Lung microvascular endothelial cell (primary cell): Measurements from ENCODE around the gene PTPRD. TPM values are rescaled to one million over a fixed set of nuclear protein-coding genes. Genes with fewer than 3 reads are reported as not detected.
"Not testable (repeated sequence)": the region's sequence is repeated elsewhere in the genome, so short reads cannot be mapped to it uniquely, and the experiment has no call there.

Experiments
- DNase-seq, 2 donors: peaks; one replicate each; pipeline versions ENCODE4 v3.0.0 to v3.0.0-alpha.2; 2010; ENCODE audit warnings: low read depth in 2 of 2
- total RNA-seq: library from RNA; depleted of rRNA; stranded (reverse); fragments of >200 nt; gene quantifications from 2 replicates; pipeline ENCODE4 v1.2.1, GENCODE V29; 2014

Gene PTPRD
- total RNA-seq, 1 donor from 2014 or later = 1.2 TPM

- DNase-seq = no peak
Measured at GRCh38 chr9:9973062-9973461, 639.7 kb downstream of the PTPRD start.

DNA sequence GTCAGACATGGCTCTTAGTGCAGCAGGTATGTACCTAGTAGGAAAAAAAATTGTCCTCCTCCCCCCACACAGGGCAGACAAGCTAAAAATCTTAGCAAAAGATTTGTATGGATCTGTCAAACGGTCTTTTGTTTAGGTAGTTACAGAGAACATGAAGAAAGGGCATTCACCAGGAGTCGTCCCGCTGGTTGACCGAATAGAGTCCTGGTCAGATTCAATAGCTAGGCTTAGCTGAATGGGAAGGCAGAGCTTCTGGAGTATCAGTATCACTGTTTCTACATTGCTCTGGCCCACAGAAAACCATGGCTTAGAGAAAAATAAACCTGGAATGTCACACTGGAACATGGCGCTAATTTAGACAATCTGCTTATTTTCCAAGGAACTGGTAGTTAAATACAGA is 642.3 kb downstream of the PTPRD start:
- DNase-seq = no peak

DNA sequence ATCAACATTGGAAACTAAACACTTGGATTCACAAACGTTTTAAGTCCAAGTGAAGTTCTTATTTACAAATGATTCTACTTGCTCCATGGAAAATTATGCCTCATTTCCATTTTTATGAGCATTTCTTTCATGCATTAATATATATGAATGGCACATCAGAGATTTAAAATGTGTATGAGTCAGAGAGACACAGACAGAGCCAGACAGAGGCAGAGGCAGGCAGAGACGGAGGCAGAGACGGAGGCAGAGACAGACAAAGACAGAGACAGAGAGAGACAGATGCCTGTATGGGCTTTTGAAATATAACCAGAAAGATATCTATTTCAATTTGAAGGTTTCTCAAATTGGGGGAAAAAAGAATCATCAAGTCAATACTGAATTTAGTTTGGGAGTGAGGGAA is 649.0 kb downstream of the PTPRD start:
- no peak for DNase-seq

GRCh38 chr9:9961934-9962333 is 650.9 kb downstream of the PTPRD start:
- DNase-seq = no peak

DNA sequence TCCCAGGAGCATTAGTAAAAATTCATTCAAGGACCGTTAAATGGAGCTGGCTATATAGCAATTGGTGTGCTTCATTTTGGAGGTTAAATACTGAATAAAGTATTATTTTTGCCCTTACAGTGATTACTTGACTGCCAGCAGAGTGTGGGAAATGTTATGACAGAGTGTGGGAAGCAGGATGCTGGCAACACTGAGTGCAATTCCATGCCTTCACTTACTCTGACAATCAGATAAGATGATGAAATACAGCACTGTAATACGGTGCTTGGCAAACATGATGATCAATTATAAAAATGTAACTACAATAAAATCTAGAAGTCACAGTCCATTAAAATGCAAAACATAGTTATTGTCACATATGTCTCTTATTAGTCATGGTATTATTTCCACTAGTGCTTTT is 651.3 kb downstream of the PTPRD start:
- DNase-seq = no peak

GRCh38 chr9:9951556-9952160 is 661.1 kb downstream of the PTPRD start:
- no peak for DNase-seq

DNA sequence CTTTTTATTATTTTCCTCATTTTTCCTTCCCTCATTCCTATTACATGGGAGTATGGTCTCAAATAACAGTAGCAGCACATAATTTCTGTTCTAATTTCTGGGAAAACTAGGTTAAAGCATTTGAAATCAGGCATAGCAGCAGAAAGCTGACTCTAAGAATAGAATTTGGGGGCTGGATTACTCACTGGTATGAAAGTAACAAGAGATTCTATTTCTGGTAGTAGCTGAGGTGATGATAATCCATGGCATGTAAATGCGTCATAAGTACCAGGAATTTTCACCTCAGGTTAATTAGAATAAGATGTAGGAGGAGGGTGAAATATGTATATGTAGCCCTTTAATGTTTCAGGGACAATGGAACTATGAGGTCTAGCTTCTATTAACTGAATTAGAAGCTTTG is 662.0 kb downstream of the PTPRD start:
- DNase-seq = no peak

GRCh38 chr9:9949978-9950377 is 662.8 kb downstream of the PTPRD start:
- DNase-seq = no peak

- no peak for DNase-seq
Measured at GRCh38 chr9:9949368-9949767, 663.4 kb downstream of the PTPRD start.

DNA sequence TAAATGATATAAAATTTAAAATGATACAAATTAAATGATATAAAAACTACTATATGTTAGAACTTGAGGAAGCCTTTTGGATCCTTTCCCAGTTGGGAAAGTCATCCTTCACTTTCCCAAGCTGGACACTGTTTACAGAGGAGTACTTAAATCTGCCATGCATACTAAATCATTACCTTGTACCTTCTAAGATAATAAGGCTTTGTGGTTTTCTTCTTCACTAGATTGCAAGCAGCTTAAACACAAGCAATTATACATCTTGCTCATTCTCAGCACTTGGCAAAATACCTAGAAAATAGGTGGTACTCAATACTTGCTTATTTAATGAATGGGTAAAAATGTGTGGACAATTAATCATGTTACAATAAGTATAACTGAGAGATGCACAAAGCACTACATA is 666.8 kb downstream of the PTPRD start:
- no peak for DNase-seq

- peak; percentile 54 to 73 for DNase-seq
Measured at GRCh38 chr9:9942764-9943424, 669.9 kb downstream of the PTPRD start.

DNA sequence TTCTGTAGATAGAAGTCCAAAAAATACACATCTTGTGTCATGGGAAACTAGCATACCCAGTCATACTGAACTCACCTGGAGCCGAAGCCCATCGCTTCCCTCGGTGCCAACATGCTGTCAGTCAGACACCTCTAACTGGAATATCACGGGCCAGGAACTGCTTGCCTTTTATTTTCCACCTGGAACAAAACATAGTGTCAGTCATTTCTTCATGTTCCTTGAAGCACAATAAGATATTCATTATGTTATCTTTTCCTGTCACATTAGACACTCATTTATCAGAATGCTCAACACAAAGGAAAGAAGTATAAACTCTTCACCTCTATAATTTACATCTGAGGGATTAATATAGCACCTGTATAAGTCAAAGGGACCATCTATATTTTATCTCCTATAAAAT is 674.4 kb downstream of the PTPRD start:
- DNase-seq = no peak

- DNase-seq = not testable (repeated sequence)
Measured at GRCh38 chr9:9931464-9931863, 681.3 kb downstream of the PTPRD start.

DNA sequence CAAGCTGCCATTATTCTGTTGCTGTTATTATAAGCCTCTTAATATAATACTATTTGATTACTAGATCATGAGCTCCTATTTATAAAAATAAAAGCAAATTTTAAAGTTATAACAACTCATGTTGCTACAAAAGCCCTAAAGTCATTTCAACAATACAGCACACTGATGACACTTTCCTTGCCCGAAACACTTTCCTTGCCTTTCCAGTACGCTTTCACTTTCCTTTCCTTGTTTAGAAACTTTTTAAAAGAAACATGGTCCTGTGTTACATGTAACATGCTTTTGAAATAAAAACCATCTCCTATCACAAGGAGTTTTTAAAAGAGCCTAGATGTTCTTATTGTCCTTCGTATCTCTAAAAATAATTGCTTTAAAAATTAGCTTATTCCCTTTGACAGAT is 688.4 kb downstream of the PTPRD start:
- DNase-seq = no peak

DNA sequence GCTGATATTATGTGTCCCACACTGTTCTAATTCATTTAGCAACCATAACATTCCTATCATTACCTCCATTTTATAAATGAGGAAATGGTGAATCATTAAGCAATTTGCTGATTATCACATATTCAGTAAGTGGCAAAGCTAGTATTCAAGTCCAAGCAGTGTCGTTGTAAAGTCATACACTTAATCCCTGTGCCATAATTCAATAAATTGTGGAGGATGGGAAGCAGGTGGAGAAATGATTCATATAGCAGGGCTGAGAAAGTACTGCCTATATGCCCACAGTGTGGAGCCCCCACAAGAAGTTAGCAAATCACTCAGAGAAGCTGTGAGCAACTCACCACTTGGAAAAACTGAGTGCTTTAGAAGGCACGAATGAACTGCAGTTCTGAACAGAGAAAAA is 691.0 kb downstream of the PTPRD start:
- no peak for DNase-seq

DNA sequence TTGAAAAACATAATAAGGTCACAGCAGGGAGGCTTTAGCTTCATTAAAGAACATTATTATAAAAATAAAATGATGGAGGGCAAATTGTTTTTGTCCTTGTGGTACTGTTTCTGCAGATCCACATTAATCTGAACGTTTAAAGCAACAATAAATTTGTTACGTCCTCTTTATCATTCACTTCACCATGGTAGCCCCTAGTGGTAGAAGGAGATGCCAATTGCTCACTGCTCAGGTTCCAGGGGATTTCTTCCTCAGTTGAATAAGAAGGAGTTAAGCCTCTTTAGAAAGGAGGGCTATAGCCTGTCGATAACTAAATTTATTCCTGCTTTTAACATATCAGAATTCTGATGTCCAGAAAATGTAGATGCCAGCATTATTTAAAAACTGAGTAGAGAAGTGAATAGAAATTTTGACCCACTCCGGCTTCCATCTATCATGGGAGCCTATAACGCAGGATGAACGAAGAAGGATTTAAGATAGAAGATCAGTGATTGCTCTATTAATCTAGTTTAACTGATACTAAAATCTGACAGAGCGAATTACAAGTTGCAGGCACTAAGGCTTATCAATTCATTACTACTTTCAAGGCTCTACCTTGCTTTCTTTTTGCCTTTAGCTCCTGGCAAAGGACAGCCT is 692.3 kb downstream of the PTPRD start:
- DNase-seq = no peak

- DNase-seq = no peak
Measured at GRCh38 chr9:9919174-9919775, 693.5 kb downstream of the PTPRD start.

- DNase-seq = no peak
Measured at GRCh38 chr9:9917400-9917799, 695.4 kb downstream of the PTPRD start.

- no peak for DNase-seq
Measured at GRCh38 chr9:9914174-9914573, 698.6 kb downstream of the PTPRD start.

DNA sequence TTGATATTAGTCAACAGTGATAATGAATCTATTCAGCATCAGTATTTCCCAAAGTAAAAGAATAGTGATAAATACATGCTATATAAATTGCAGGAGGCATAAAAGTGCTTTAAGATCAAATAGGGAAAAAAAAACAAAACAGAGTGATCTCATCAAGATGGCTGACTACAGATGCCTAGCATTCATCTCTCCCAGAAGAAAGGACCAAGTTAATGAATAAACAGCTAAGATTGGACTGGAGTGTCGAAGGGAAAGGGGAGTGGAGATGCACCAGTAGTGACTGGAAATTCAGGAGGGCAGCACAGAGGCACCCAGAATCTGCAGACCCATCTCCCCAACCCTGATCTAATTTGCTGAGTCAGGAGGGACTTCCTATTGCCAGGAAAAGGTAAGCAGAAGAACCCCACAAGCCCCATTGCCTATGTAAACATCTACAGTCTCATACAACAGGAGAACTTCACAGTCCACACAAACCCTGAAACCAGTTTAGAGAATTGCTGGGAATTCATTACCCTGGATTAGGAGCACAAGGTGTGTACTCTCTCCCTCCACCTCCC is 699.4 kb downstream of the PTPRD start:
- no peak for DNase-seq

- peak in 1 of 2 donors; percentile 32 for DNase-seq
Measured at GRCh38 chr9:9912459-9912858, 700.3 kb downstream of the PTPRD start.

- DNase-seq = no peak
Measured at GRCh38 chr9:9905736-9906135, 707.1 kb downstream of the PTPRD start.
